Heart left ventricle (tissue), 16 donors: Measurements from ENCODE around the gene ATXN1. TPM values are rescaled to one million over a fixed set of nuclear protein-coding genes. Genes with fewer than 3 reads are reported as not detected.

Experiments
- ATAC-seq, 4 donors: fragments of 200-7000 bp; cut with Tn5 transposase; one replicate each; pipeline ENCODE4 v1.9.1; 2020 to 2022; ENCODE audit warnings: moderate library complexity in 4 of 4, mild to moderate bottlenecking in 3 of 4, moderate number of reproducible peaks in 1 of 4
- DNase-seq, 5 donors: peaks; one replicate each; pipeline ENCODE4 v3.0.0-alpha.2; 2020
- H3K27ac ChIP-seq, 12 donors: fragments of 200-600 bp; sonication (generic) in 4 of 12; one replicate each; pipeline versions ENCODE4 v1.5.0 to v1.8.0; 2016 to 2022; ENCODE audit warnings: mild to moderate bottlenecking in 2 of 12
- H3K27me3 ChIP-seq, 9 donors: fragments of 200-600 bp; sonication (generic) in 2 of 9; one replicate each; pipeline versions ENCODE4 v1.5.1 to v1.8.0; 2016 to 2022; ENCODE audit warnings: mild to moderate bottlenecking in 3 of 9
- H3K36me3 ChIP-seq, 9 donors: fragments of 200-600 bp; sonication (generic) in 2 of 9; one replicate each; pipeline versions ENCODE4 v1.5.0 to v1.8.0; 2018 to 2022; ENCODE audit warnings: mild to moderate bottlenecking in 2 of 9
- H3K4me1 ChIP-seq, 12 donors: fragments of 200-600 bp; sonication (generic) in 4 of 12; one replicate each; pipeline versions ENCODE4 v1.5.0 to v1.8.0; 2016 to 2022; ENCODE audit warnings: mild to moderate bottlenecking in 3 of 12
- H3K4me3 ChIP-seq, 12 donors: fragments of 200-600 bp; sonication (generic) in 4 of 12; one replicate each; pipeline versions ENCODE4 v1.5.0 to v1.8.0; 2017 to 2022; ENCODE audit warnings: mild to moderate bottlenecking in 9 of 12, moderate library complexity in 4 of 12
- H3K9me3 ChIP-seq, 12 donors: fragments of 200-600 bp; sonication (generic) in 4 of 12; one replicate each; pipeline versions ENCODE4 v1.5.0 to v1.8.0; 2016 to 2022; ENCODE audit warnings: mild to moderate bottlenecking in 1 of 12
- POLR2A ChIP-seq, 2 donors: fragments of 450-650 bp; IDR thresholded peaks; one replicate each; pipeline ENCODE4 v1.6.1; 2017; ENCODE audit warnings: antibody characterized with exemption in 2 of 2, mild to moderate bottlenecking in 2 of 2, moderate library complexity in 2 of 2
- WGBS, 4 donors: extraction: QIAGEN DNeasy Blood & Tissue Kit in 2 of 4; methylation state at CpG; one replicate each; pipeline versions ENCODE4 v1.1.5 to v1.1.7; 2013 to 2018; 5-methylcytosine and 5-hydroxymethylcytosine counted together
- intact Hi-C, 10 donors: fragments of 100-400 bp; cut with DNase I; formaldehyde crosslinking; loops; one replicate each; pipeline versions ENCODE4 v1.11.1 to v1.14.2; 2022
- polyA plus RNA-seq, 2 donors: library from polyadenylated mRNA; stranded (reverse); fragments of 200-250 nt; gene quantifications; one replicate each; pipeline ENCODE4 v1.2.3, GENCODE V29; 2013
- total RNA-seq, 9 donors: library from RNA; depleted of rRNA in 2 of 9; stranded (reverse); fragments of >200 nt in 2 of 9; fragmentation: NEBNext Ultra II Directional in 3 of 9; extraction: Animal tissue kit (Norgen Biotek cat#: 25700) in 3 of 9; gene quantifications; one replicate each; pipeline versions ENCODE4 v1.1.0 to v1.2.4, GENCODE V29; 2016 to 2023
- TF ChIP-seq, protein P1 (sequence below), 12 donors: fragments of 200-600 bp; sonication (generic) in 4 of 12; IDR thresholded peaks; one replicate each; pipeline versions ENCODE4 v1.5.0 to v1.8.0; 2018 to 2022; ENCODE audit warnings: antibody characterized with exemption in 12 of 12, mild to moderate bottlenecking in 5 of 12
- donor health status: ischemic (EF 13 %, LVEDD 7.1; RV severe dilation, severe dysfunction).
- donor health status: healthy with polysubstance abuse.
- donor health status: DM: no; HTN: yes; CAD: no.
- donor health status: DM: no; HTN: no; CAD: no.
- donor health status: ischemic (EF 25% LVEDD 6.9; RV normal size, moderate dysfunction).
- donor health status: ischemic (EF 25% LVEDD 5.7; RV mildly dilated, moderate dysfunction).
- donor health status: healthy.
- donor health status: DM: yes; HTN: yes; CAD: no.
- donor health status: ischemic (EF 35%, LVEDD 5.7; RV mildly dilated, moderate dysfunction).
- donor health status: nonischemic (EF 11% LVEDD 7.7; RV severe dilation, severe dysfunction).
- donor health status: DM: yes; HTN: yes; CAD: no.
- donor health status: PGD.
- donor health status: ischemic (EF 29% LVEDD 5.4; RV normal size, mild dysfunction).
- donor health status: nonischemic (EF 23%, LVEDD 6.1; RV moderate dilation, normal function).

ATXN1 gene
- total and polyA plus RNA-seq, 11 donors = 8.7 to 51.8 (median 36.0) TPM

DNA sequence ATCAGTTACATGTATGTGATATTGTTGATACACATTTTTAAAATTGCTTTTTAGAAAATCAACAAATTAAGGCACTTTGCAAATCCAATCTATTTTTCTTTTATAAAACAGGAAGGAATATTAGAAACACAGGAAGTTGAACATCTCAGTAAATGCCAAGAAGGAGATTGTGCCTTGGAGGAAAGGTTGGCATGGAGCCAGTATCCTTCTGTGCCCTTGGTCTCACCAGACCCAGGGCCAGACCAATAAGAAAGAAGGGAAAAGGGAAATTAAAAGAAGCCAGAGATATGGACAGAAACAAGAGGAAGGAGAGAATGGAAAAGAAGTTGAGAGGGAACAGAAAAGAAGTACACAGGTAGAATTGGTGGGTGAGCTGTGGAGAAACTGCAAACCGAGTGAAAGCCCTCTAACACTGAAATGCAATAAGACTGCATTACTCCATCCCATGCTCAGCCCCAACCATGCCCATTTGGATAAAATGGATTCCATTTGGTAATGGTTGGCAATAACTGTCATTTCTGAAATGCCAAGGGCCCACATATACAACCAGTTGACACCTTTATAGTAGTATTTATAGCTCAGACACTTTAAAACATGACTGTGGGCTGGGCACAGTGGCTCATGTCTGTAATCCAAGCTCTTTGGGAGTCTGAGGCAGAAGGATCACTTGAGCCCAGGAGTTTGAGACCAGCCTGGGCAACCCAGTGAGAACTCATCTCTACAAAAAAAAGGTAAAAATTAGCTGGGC is 389.1 kb downstream of the ATXN1 start:
- Histone ChIP-seq H3K4me3 (no peak overlapping the region), H3K36me3 (no peaks in the 10 kb centered on the region), H3K27me3 (no peaks in the 10 kb centered on the region), H3K27ac (no peak overlapping the region), H3K4me1 (peaks cover 0 to 36% (median 22%) of the 10 kb centered on the region in 12 donors), H3K9me3 (no peaks in the 10 kb centered on the region)
- TF ChIP-seq, protein P1, sequence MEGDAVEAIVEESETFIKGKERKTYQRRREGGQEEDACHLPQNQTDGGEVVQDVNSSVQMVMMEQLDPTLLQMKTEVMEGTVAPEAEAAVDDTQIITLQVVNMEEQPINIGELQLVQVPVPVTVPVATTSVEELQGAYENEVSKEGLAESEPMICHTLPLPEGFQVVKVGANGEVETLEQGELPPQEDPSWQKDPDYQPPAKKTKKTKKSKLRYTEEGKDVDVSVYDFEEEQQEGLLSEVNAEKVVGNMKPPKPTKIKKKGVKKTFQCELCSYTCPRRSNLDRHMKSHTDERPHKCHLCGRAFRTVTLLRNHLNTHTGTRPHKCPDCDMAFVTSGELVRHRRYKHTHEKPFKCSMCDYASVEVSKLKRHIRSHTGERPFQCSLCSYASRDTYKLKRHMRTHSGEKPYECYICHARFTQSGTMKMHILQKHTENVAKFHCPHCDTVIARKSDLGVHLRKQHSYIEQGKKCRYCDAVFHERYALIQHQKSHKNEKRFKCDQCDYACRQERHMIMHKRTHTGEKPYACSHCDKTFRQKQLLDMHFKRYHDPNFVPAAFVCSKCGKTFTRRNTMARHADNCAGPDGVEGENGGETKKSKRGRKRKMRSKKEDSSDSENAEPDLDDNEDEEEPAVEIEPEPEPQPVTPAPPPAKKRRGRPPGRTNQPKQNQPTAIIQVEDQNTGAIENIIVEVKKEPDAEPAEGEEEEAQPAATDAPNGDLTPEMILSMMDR (IDR thresholded peaks at IDR 0.05) = no peak
- TF ChIP-seq POLR2A (IDR thresholded peaks at IDR 0.05) = no peak
- intact Hi-C loops = no loop called here
- DNase-seq = no peak
- WGBS, 4 donors = 94 to 100% (median 99%) methylated on average over 1 of the region's 1 CpG
- no peak for ATAC-seq

DNA sequence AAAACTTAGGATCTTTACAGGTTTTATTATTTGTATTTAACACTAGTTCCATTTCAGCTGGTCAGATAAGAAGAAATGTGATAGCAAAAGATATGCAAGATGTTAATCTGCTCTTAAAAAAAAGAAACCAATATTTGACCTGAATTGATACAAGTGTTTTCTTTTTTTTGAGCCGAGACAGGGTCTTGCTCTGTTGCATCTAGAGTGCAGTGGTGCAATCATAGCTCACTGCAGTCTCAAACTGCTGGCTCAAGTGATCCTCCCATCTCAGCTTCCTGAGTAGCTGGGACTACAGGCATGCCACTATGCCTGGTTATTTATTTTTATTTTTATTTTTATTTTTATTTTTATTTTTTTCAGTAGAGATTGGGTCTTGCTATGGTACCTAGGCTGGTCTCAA is 389.9 kb downstream of the ATXN1 start:
- intact Hi-C loops = no loop called here
- TF ChIP-seq POLR2A (IDR thresholded peaks at IDR 0.05) = no peak
- TF ChIP-seq, protein P1 (IDR thresholded peaks at IDR 0.05) = no peak
- 92 to 98% (median 96%) methylated on average over 1 of the region's 1 CpG for WGBS, 4 donors
- no peaks in the 10 kb centered on the region for H3K36me3 ChIP-seq
- ATAC-seq = no peak
- no peak overlapping the region for H3K27ac ChIP-seq
- H3K27me3 ChIP-seq = no peaks in the 10 kb centered on the region
- no peaks in the 10 kb centered on the region for H3K9me3 ChIP-seq
- H3K4me3 ChIP-seq = no peak overlapping the region
- peaks cover 0 to 31% (median 19%) of the 10 kb centered on the region in 12 donors for H3K4me1 ChIP-seq
- no peak for DNase-seq

DNA sequence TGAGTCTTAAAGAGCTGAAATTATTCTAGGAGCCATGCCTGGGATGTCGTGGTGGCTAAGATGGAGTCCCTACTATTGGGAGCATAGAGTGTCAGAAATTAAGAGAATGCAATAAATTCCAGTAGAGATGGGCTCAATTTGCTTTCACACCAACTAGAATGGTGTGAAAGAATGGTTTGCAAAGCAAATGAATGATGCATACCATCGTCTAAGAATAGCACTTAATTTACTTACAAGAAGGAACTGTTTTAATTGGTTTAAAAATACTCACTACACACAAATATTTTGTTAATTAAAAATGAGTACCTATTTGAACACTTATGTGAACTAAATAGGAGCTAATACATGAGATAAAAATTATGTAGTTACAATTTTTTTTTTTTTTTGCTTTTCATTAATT is 390.3 kb downstream of the ATXN1 start:
- Histone ChIP-seq H3K4me3 (no peak overlapping the region), H3K27me3 (no peaks in the 10 kb centered on the region), H3K4me1 (peaks cover 0 to 27% (median 16%) of the 10 kb centered on the region in 12 donors), H3K27ac (no peak overlapping the region), H3K36me3 (no peaks in the 10 kb centered on the region), H3K9me3 (no peaks in the 10 kb centered on the region)
- no peak for ATAC-seq
- intact Hi-C loops = no loop called here
- DNase-seq = no peak
- 89 to 95% (median 92%) methylated on average over 2 of the region's 2 CpGs for WGBS, 4 donors
- TF ChIP-seq, protein P1 (IDR thresholded peaks at IDR 0.05) = no peak
- no peak for TF ChIP-seq POLR2A (IDR thresholded peaks at IDR 0.05)

DNA sequence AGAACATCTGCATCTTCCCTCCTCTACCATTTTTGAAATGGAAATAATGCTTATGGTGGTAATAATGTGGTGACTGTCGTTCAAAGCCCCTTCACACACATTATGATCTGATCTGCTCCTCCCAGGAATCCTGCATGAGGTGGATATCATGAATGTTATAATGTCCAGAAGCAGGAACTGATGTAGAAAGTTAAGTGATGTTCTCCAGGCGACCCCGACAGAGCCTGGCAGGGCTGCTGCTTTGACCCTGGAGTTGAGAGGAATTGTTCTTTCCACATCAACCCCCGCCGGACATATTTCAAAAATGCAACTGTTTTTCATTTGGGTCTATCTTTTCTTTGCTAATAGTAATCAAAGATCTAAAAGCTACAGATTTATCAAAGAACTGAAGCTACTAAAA is 391.3 kb downstream of the ATXN1 start:
- intact Hi-C loops = no loop called here
- ATAC-seq (no peak), DNase-seq (no peak)
- WGBS, 4 donors = 84 to 91% (median 88%) methylated on average over 5 of the region's 5 CpGs
- H3K9me3 ChIP-seq = no peaks in the 10 kb centered on the region
- peaks cover 0 to 17% (median 6%) of the 10 kb centered on the region in 12 donors for H3K4me1 ChIP-seq
- no peak overlapping the region for H3K4me3 ChIP-seq
- H3K27me3 ChIP-seq = no peaks in the 10 kb centered on the region
- H3K36me3 ChIP-seq = no peaks in the 10 kb centered on the region
- TF ChIP-seq, protein P1 (IDR thresholded peaks at IDR 0.05) = no peak
- no peak for TF ChIP-seq POLR2A (IDR thresholded peaks at IDR 0.05)
- no peak overlapping the region for H3K27ac ChIP-seq
